Measurements from ENCODE around the gene PCBP3.

PCBP3 gene

DNA sequence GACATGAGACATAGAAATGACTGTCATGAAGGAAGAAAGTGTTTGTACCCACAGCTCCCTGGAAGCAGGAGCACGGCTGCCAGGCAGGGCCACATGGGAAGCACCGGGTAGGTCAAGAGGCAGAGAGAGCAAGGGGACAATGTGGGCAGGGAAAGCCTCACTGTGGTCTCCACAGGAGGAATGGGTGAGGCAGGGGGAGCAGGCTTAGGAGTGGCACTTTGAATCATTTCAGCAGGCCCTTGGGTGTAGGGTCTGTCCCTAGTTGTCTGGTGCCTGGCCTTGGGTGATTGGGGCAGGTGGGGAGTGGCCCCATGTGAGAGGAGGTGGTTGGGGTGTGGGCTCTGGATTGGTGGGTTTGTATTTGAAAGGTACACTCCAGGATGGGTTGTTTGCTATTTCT, 83.9 kb downstream of the PCBP3 start:
- no peak for DNase-seq

DNA sequence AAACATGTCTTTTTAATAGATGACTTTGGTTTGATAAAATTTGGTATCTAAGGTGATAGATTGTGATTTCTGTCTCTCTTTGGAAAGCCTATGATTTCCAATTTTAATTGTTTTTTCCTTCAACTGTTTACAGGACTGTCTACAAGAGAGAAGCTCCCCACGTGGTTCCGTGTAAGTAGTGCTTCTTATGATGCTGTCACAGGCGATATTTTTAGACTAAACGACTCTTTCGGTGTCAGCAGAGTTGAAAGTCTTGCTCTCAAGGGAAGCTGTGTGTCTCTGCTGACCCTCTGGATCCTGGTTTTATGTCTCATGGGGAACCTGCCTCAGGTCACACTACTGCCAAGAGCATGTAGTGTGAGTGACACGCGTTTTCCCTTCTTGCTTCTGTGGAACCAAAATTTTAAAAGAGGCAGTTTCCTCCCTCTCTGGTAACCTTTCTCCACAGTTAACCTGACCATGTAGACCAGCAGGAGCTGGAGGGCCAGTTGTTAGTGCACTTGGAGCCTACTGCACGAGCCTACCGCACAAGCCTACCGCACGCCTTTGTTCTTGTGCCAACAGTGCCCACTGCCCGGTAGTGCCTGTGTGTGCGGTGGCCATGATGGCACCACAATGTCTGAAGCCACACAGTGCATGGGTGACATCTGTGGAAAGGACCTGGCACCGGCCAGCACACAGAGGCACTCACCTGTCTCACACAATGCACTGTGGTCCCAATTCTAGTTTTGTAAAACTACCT, 91.9 kb downstream of the PCBP3 start:
- DNase-seq: no peak

DNA sequence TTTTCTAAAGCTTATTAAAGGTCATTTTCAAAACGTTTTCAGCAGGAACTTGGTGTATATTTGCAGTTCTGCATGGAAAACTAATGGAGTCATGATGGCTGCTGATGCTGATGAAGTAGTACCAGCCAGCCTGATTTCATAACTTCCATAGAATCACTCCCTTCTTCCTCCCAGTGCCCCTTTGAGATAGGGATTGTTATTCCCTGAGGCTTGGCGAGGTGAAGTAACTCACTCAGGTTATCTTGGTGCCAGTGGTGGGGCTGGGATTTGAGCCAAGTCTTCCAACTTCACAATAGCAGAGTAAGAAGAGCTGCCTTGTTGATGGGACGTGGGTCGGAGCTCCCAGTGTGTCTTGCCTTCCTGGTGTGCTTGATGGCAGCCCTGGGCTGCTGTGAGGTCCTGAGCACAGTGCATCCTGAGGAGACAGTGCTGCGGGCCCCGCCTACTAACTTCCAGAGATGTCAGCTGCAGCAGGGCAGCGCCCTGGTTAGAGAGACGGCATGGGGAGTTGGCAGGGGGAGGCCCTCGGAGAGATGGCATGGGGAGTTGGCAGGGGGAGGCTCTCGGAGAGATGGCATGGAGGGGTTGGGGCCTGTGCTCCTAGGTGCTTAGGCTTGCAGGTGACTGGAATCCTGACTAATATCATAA, 92.6 kb downstream of the PCBP3 start:
- no peak for DNase-seq

DNA sequence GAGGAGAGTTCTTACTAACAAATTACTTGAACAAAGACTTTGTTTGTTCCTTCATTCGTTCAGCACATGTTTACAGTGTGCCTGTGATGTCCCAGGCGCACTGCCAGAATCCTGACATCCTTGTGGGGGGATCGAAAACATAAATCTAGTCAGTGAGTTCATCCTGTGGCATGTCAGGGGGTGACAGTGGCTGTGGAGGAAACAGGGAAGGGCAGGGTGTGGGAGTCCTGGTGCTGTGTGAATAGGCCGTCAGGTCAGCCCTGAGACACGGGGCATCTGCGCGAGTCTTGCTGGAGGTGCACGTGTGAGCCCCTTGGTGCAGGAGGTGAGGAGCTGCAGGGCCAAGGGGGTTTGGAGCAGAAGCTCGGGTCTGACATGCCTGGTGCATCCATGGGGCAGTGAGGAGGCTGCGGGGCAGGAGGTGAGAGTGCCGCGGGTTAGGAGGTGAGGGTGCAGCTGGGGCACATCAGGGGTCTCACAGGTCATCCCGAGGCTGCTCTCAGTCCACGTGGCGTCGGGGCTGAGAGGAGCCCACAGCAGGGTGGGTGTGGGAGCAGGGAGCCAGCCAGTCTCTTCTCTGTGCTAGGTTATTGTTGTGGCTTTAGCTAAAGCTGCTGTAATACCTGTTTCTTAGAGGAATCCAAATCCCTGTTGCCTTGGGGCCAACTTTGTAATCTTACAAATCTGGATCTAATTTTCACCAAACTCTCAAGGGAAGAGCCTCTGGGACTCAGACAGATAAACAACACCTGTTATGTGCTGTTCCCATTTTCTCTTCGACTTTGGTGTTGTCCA, 93.4 kb downstream of the PCBP3 start:
- DNase-seq: no peak

DNA sequence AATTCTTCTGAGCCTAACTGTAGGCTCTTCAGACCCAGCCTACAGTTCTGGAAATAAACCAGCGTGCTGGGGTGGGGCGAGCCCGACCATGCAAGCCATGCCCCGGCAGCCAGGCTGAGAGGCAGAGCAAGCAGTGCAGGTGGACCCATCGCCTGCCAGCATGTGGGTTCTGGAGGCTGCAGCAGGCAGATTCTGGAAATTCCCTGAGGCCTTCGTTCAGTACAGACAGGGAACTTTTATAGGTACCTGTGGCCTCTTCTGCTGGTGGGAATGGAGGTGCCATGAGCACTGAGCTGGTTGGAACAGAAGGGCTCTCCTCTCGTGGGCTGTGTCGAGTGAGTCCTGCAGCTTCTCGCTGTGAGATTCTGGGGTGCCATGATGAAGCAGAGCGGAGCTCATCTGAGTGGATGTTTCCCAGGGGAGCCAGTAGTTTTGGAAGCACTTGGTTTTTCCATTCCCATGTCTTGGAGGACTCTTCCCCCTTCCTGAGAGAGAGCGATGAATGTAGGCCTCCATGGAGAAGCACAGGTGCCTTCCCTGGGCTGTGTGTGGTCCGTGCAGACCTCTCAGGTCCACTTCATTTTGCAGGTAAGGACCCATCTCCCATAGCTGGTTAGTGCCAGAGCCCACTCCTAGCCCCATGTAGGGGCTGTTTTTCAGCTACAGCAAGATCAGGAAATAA, 94.1 kb downstream of the PCBP3 start:
- no peak for DNase-seq

DNA sequence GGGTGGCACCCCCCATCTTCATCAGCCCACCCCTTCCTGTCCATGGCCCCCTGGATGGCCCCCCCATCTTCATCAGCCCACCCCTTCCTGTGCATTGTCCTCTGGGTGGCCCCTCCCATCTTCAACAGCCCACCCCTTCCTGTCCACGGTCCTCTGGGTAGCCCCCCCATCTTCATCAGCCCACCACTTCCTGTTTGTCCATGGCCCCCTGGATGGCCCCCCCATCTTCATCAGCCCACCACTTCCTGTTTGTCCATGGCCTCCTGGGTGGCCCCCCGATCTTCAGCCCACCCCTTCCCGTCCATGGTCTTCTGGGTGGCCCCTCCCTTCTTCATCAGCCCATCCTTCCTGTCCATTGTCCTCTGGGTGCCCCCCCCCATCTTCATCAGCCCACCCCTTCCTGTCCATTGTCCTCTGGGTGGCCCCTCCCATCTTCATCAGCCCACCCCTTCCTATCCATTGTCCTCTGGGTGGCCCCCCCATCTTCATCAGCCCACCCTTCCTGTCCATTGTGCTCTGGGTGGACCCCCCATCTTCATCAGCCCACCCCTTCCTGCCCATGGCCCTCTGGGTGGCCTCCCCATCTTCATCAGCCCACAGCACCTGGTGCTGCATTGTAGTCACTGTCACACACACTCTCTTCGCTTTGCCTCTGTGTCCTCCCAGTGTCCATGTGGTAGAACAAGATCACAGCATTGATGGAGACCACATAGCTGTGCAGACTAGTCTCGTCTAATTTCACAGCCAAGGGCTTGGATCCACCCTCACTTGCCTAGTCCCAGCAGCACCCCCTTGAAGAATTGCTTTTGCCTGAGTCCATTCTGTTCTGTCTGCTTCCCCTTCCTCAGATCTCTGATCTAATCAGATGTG, 95.9 kb downstream of the PCBP3 start:
- no peak for DNase-seq

DNA sequence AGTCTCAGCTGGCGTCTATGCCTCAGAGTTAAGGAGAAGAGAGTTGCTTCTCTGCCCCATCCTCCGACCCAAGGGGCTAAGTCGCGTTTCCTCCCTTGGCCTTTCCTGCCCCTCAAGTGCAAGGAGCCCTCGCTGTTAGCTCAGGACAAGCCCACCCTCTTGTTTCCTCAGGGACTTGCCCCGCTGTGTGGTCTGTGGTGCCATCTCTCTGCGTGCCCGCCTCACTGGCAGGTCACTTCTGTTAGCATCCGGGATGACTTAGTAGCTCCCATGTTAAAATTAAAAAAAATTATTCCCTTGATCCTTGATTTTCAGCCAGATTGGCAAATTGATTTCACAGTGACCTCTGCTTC, 96.5 kb downstream of the PCBP3 start:
- no peak for DNase-seq

DNA sequence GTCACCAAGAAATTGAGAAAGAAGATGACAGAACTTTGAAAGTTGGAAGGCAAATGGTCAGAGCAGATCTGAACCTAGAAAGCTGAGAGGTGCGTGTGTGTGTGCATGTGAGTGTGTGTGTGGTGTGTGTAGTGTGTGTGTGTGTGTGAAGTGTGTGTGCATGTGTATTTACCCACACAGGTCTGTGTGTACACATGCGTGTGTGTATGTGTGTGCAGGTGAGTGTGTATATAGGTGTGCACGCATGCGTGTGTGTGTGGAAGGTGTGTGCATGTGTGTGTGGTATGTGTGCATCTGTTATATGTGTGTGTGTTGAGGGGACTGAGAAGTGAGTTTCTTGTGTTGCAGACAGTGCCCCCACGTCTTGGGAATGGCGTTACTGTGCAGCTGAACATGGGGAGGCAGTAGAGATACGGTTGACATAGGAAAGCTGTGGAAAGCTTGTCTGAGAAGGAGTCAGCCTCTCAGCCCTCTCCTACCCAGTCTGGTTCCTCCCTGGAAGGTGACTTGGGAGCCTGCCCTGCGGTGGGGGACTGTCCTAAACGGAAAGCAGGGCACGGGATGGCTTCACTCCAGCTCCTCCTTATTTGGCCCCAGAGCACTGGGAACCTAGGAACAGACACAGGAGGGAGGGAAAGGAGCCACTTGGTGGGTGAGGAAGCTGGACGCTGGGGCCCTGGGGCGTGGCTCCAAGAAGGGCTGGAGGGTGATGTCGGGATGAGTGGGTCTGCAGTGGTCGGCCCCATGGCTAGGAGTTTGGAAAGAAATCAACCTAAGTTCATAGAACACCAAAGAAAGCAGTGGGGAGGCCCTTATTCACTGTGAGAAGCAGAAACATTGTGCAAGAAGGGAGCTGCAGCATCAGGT, 97.2 kb downstream of the PCBP3 start:
- DNase-seq: no peak

DNA sequence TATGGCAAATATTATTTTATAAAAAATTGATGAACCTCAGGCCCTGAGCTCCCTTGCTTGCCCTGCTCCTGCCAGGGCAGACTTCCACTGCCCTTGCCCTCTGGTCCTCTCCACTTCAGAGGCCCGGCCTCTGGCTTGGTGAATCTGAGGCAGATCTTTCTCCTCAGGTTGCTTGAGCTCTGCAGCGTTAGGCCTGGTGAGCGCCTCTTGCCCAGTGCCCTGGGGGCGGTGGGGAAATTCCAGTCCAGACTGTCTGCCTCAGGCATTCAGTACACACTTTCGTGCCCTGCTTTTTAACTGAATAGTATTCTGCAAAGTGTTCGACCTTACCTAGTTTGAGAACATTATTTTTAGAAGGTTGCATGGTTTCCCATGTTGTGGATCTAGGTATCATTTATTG, 98.2 kb downstream of the PCBP3 start:
- no peak for DNase-seq

DNA sequence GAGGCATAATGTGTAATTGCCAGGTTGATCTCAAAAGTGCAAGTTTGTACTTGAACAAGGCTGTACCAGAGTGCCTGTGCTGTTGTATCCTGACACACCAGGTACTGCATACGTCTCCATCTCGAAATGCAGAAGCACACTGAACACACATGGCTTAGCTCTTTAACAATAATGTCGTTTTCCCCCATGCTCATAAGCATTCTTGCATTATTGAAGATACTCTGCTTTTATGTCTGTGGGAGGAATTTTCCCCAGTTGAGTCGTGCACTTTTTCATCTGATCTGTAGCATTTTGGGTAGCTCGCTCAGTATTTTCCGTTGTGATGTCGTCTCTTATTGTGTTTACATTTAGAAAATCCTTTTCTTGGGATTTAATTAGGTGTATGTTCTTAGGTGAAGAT, 98.7 kb downstream of the PCBP3 start:
- no peak for DNase-seq

DNA sequence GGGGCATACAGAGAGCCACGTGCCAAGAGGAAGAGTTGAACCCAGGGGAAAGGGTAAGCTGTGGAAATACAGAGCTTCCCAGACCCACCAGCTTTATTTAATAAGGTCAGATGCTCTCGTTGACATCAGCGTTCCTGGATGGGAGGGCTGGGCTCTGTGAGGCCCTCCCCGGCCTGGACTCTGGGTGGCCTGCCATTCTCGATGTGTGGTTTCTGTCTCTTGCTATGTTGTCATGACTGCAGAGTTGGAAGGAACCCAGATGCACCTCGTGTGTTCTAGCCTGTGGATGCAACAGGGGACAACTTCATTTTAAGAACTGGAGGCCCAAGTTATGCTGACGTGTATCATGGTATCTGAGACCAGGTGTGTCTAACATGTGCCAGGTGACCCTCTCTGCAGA, 101.7 kb downstream of the PCBP3 start:
- DNase-seq: no peak

DNA sequence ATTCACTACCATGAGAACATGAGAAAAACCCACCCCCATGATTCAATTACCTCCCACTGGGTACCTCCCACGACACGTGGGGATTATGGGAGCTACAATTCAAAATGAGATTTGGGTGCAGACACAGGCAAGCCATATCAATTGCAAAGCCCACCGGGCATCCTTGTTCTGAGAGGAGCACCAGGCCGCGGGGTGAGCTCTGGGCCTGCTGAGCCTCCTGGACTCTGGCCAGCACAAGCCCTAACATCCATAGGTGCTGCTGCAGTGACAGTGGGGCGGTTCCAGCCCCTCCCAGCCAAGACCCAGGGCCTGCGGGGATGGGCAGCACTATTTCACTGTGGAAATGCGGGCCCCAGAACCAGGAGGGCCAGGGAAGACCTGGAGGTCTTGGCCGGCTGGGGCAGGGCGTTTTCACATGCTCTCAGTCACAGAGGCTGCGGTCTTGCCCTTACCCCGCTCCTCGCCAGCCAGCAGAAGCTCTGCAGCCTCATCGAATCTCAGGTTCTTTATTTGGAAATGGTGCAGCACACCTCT, 103.8 kb downstream of the PCBP3 start:
- DNase-seq: no peak

DNA sequence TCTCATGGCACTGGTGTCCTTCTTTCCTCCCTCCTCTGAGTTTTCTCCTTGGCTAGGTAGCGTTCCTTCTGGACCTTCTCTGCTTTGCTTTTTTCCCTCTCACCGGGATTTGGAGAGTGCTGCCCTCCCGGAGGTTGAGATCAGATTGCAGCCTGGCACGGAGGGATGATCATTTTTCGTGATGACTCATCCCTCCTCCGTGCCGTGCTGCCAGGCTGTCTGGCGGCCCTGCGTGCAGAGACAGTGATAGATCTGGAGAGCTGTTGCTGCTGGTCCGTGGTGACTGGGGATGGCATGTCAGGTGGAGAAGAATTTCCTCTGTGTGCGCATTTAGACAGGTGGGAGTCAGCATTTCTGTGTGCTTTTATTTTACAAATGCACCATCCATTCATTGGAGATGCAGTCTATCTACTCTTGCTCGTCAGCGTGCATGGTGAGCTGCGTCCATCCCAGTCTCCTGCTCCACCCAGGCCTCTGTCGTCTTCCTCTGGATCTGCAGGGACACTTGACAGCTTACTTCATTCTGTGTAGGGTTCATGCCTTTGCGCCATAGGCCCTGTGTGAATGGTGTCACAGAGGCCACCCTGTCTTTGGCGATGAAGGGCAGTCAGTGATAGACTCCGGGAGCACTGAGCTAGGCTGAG, 104.4 kb downstream of the PCBP3 start:
- no peak for DNase-seq

DNA sequence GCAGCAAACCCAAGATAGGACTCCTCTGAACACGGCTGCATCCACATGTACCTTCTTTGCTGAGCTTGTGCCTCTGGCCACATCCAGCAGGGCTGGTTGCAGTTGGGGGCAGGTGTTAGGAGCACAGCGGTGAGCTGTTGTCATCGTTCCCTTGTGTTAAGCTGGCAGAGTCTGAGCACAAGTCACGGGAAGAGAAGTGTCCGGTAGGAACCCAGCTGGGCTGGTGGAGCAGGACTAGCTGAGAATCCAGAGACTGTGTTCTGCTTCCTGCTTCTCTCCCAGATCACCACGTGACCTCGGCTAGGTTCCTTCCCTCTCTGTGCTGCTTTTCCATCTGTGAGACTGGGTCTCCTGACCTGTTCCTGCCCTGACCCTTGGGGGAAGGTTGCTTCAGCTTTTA, 105.1 kb downstream of the PCBP3 start:
- DNase-seq: no peak

DNA sequence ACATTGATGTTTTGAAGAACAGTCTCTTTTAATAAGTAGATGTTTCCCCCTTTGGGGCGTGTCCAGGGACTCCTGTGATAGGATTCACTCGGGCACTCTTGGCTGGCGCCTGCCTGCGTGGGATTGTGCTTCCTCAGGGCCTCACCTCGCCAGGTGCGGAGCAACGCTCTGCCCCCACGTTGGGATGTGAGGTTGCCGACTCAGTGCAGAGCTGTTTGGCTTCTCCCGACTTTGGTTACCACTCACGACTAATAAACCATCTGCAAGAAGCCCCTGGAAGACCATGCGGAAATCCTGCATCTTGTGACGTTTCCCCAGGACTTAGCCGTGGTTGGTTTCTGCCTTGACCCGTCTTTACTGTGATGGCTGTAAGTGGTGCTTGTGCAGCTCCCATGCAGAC, 106.4 kb downstream of the PCBP3 start:
- DNase-seq: no peak

DNA sequence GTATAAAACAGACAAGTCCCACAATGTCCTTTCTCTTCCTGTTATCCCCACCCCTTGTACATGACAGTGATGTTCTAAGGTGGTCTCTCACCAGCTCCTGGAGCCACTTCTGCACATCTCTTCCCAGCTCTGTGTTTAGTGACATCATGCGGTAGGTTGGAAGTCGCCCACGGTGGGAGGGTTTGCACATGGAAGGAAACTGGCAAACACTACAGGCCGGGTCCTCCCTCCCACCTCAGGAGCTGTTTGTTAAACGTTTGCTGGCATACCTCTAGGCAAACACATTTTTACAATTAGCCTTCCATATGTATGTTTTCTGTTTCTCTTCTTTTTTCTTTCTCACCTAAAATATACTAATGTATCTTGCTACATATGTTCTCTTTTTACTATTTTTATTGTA, 107.4 kb downstream of the PCBP3 start:
- no peak for DNase-seq

DNA sequence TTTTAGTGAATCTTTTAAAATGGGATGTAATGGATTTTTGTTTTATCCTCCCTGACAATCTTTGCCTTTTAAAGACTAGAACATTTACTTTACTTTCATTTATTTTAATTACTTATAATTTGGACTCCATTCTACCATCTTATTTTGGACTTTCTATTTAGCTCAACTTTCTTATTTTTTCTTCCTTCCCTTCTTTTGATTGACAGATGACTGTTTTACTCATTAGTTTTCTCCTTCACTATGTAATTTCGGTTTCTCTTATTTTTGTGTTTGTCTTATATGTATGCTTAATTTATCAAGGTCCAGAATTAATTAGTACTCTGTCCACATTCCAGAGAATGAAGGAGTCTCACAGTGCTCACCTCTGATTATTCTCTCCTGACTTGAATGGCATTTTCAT, 109.9 kb downstream of the PCBP3 start:
- no peak for DNase-seq

DNA sequence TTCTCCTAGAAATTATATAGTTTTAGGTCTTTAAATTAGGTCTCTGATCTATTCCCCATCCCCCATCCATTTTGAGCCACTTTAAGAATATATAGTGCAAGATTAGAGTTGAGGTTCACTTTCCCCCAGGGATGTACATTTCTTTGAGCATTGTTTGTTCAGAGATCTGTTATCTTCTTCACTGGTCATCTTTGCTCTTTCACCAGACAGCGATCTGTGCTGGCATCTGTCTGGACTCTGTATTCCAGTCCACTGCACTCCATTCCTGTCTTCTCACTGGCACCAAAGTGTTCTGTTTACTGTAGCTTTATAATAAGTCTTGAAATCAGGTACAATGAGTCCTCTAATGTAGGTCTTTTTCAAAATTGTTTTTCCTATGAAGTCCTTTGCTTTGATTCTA, 112.5 kb downstream of the PCBP3 start:
- DNase-seq: no peak

DNA sequence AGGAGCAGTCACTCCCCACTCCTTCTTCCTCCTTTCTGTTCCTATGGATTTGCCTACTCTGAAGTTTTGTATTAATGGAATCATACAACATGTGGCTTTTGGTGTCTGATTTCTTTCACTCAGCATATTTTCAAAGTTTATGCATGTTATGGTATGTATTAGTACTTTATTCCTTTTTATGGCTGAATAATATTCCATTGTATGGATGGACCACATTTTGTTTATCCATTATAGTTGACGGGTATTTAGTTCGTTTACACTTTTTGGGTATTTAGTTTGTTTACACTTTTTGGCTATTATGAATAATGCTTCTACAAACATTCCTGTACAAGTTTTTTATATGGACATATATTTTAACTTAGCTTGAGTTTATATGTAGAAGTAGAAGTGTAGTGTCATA, 113.1 kb downstream of the PCBP3 start:
- DNase-seq: no peak

DNA sequence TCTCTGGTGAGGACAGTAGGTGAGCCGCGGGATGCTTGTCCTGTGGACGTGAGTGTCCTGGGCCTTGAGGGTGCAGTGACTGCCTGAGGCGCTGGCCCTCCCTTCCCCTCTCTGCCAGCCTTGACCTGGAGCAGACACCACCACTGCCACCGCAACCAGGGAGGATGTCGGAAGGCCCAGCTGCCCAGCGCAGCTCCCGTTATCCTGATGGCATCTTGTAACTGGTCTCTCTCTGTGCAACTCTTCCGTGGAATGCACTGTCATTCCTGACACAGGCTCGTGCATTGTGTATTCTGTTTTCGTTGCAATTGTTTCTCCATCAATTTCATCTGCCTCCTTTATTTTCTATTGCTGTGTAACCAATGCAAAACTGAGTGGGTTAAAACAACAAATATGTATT, 118.2 kb downstream of the PCBP3 start:
- no peak for DNase-seq

DNA sequence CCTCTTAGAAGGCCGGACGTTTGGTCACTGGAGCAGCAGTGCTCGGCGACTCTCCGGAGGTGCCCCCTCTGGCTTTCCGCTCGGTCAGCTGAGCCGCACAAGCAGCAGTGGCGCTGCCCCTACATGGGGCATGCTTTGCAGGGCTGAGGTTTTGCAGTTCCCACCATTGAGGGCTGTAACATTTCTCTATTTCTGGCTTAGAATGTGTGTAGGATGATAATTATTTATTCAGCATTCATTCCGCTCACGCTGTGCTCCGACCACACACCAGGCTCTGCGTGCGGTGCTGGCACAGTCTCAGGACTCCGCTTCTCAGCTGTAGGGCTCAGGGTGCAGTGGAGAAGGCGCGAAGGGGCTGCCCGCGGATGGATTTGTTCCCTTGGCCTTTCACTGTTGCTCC, 119.5 kb downstream of the PCBP3 start:
- DNase-seq: no peak

Measured in activated naive CD4-positive, alpha-beta T cell treated with anti-CD3 and anti-CD28 coated beads, Interleukin-2, amount 50 U/mL, for 16 hours (primary cell).